ENCODE measurements around the gene NFIX. TPM values are rescaled to one million over a fixed set of nuclear protein-coding genes. Genes with fewer than 3 reads are reported as not detected.

Gene NFIX
- total and polyA plus RNA-seq, 2 of the 13 experiments (the other 11 are each of a cell fraction or from before 2014, with no cell fraction given), result 3.4 to 5.4 TPM

- peaks cover 61% of the 10 kb centered on the region for H3K4me1 ChIP-seq (ENCODE audit: insufficient read depth, low read length)
- in situ Hi-C loops (cut with HindIII; ENCODE audit: extremely low pct_ligation_motif_present, low pct_unique_long_range_greater_than_20kb), result no loop called here
- 95% methylated on average over 7 of the region's 7 CpGs for WGBS (ENCODE audit: low lambda C conversion rate)
- H3K27ac ChIP-seq (ENCODE audit: extremely low read length, insufficient read depth, low read length), result no peak overlapping the region
- H3K9me3 ChIP-seq (ENCODE audit: low read length), result no peaks in the 10 kb centered on the region
- ChIA-PET POLR2A (no interaction called here), CTCF (ENCODE audit: low intra/inter-chr PET ratio, low total read pairs) (interaction anchor here (4.9 kb wide), 1 partner anchor 24 kb away, joined by 42 read pairs; no protein-coding TSS in a partner anchor)
- H2AFZ ChIP-seq (ENCODE audit: low read length), result no peak overlapping the region
- H3K27me3 ChIP-seq (ENCODE audit: control insufficient read depth in 1 of 2, insufficient read depth in 2 of 2, low read length in 2 of 2), result no peaks in the 10 kb centered on the region
- peaks cover 2 to 25% of the 10 kb centered on the region in 2 experiments; a peak in 3 of 5 replicates for H3K36me3 ChIP-seq (replicated peaks in 1 of 2; ENCODE audit: control insufficient read depth in 1 of 2, insufficient read depth in 2 of 2, low read length in 2 of 2)
- no peak overlapping the region for H3K4me2 ChIP-seq (ENCODE audit: low read depth, low read length)
- H4K20me1 ChIP-seq (ENCODE audit: insufficient read depth, low read length), result no peaks in the 10 kb centered on the region
- no peak for FAIRE-seq
- peaks cover 41% of the 10 kb centered on the region for H3K79me2 ChIP-seq (ENCODE audit: insufficient read depth, low read length)
- no peak for DNase-seq (ENCODE audit: low spot score)
- intact Hi-C loops (cut with micrococcal nuclease; ENCODE audit: unreplicated experiment), result no loop called here
- no peak overlapping the region for H3K4me3 ChIP-seq (replicated peaks in 1 of 3; ENCODE audit: insufficient read depth in 1 of 3, low read depth in 2 of 3, low read length in 3 of 3)
- H3K9ac ChIP-seq (ENCODE audit: insufficient read depth, low read depth, low read length), result no peak overlapping the region
- ATAC-seq, result no peak
- BruUV-seq (replicated peaks), result no TSS peak
- TF ChIP-seq NCOA1 (CRISPR knock-in tag; IDR thresholded peaks at IDR 0.05), result no peak
- no peak for TF ChIP-seq HES4 (CRISPR knock-in tag; IDR thresholded peaks at IDR 0.05; ENCODE audit: borderline replicate concordance)
- TF ChIP-seq BATF2 (CRISPR knock-in tag; IDR thresholded peaks at IDR 0.05), result no peak
- no peak for TF ChIP-seq HDAC6 (IDR thresholded peaks at IDR 0.05; ENCODE audit: low read depth, low read length)
- TF ChIP-seq TERF1 (CRISPR knock-in tag; IDR thresholded peaks at IDR 0.05), result no peak
- no peak for TF ChIP-seq ZFP90 (CRISPR knock-in tag; IDR thresholded peaks at IDR 0.05; ENCODE audit: borderline replicate concordance)
- TF ChIP-seq PAXIP1 (CRISPR knock-in tag; conservative IDR thresholded peaks at IDR 0.05), result no peak
- no peak for TF ChIP-seq SP5 (CRISPR knock-in tag; IDR thresholded peaks at IDR 0.05; ENCODE audit: borderline replicate concordance, low read depth)
- TF ChIP-seq NFKB2 (CRISPR knock-in tag; IDR thresholded peaks at IDR 0.05; ENCODE audit: borderline replicate concordance), result no peak
- no peak for TF ChIP-seq UBTF (CRISPR knock-in tag; IDR thresholded peaks at IDR 0.05)
- TF ChIP-seq ZNF33A (CRISPR knock-in tag; IDR thresholded peaks at IDR 0.05; ENCODE audit: borderline replicate concordance), result no peak
- no peak for TF ChIP-seq IRF1 (CRISPR knock-in tag; IDR thresholded peaks at IDR 0.05; ENCODE audit: low read depth)
- TF ChIP-seq SKI (IDR thresholded peaks at IDR 0.05; ENCODE audit: partially characterized antibody), result no peak
- TF ChIP-seq CENPBD1 (CRISPR knock-in tag; IDR thresholded peaks at IDR 0.05; ENCODE audit: borderline replicate concordance, low read depth), result no peak
Measured at GRCh38 chr19:13037161-13037560, 41.9 kb downstream of the NFIX start.
